GM18517 (cell line): ENCODE results near the gene NXPH4.
A peak's percentile ranks its signal among the peaks of the same experiment; 100 is the strongest.

Experiments
- ATAC-seq: cut with Tn5 transposase; IDR thresholded peaks from one replicate; pipeline ENCODE4 v1.9.1; 2021; ENCODE audit warnings: mild to moderate bottlenecking, moderate library complexity; ENCODE audit not compliant: unreplicated experiment

NXPH4 gene

GRCh38 chr12:57229634-57230380 lies 13.2 kb downstream of the NXPH4 start, which contains the start of gene SHMT2:
SHMT2 (plus strand) TSS chr12:57229711; CDS start chr12:57229779, 68 bp downstream.
- peak; percentile 59 for ATAC-seq

DNA sequence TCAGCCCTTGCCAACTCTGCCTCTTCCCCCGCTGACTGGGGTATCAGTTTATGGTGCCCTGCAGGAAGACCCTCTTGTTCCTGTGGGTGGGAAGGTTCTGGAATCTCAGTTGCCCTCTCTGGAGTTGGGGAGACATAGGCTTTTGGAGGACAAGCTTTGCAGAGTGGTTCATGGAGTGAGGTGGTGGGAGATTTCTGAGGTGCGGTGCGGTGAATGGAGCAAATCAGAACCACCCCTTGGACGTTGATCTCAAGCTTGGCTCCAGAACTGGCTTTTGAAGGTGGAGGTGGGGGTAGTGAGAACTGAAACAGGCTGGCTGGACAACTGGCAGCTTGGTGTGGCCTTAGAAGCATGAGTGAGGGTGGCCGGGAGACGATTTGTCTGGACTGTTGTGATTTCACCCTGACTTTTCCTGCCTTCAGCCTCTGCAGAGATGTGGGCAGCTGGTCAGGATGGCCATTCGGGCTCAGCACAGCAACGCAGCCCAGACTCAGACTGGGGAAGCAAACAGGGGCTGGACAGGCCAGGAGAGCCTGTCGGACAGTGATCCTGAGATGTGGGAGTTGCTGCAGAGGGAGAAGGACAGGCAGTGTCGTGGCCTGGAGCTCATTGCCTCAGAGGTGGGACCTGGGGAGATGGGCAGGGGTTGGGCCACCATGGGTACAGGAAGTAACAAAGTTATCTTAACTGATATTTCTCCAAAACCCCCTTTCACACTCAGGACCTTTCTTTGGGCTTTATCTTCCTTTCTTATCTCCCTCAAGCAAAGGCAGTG lies 14.0 kb downstream of the NXPH4 start:
- no peak for ATAC-seq

- ATAC-seq = no peak
These were observed 14.9 kb downstream of the NXPH4 start for GRCh38 chr12:57231276-57232021.

DNA sequence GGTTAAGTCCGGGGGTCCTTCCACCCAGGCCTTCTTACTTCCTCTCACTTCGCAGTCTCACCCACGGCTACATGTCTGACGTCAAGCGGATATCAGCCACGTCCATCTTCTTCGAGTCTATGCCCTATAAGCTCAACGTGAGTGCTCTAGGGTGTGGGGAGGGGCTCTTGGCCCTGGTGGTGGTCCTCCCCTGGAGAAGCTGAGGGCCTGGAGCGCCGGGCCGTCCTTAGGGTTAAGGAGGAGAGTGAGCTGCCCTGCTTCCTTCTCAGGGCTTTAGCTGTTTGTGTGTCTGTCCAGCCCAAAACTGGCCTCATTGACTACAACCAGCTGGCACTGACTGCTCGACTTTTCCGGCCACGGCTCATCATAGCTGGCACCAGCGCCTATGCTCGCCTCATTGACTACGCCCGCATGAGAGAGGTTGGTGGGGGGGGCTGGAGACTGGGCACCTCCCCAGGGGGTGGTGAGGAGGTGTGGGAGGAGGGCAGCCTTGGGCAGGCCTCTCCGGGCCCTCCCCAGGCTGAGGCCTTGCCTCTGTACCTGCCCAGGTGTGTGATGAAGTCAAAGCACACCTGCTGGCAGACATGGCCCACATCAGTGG lies 15.7 kb downstream of the NXPH4 start:
- ATAC-seq = no peak

DNA sequence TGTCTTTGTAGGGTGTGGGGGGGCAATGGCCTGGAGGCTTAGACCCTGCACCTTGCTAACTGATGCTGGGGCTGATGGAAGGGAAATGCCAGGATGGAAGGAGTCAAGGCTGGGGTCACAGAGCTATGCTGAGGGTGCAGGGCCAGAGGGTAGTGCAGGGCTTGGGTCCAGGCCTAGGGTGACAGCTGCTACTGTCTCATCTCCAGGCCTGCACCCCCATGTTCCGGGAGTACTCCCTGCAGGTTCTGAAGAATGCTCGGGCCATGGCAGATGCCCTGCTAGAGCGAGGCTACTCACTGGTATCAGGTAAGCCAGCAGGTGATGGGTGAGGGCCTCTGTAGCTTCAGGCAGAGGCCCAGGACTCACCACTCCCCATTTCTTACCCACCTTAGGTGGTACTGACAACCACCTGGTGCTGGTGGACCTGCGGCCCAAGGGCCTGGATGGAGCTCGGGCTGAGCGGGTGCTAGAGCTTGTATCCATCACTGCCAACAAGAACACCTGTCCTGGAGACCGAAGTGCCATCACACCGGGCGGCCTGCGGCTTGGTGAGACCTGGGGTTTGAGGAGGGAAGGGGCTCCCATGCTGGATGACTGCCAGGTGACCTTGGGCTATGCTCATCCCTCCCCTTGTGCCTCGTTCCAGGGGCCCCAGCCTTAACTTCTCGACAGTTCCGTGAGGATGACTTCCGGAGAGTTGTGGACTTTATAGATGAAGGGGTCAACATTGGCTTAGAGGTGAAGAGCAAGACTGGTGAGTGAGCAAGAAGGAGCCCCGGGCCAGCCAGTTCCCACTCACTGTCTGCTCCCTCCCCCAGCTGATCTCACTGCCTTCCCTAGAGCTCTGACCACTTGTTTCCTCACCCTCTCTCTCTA lies 17.0 kb downstream of the NXPH4 start:
- no peak for ATAC-seq

GRCh38 chr12:57234233-57234570 lies 17.6 kb downstream of the NXPH4 start:
- ATAC-seq = no peak

GRCh38 chr12:57234571-57235016 lies 18.0 kb downstream of the NXPH4 start:
- no peak for ATAC-seq

DNA sequence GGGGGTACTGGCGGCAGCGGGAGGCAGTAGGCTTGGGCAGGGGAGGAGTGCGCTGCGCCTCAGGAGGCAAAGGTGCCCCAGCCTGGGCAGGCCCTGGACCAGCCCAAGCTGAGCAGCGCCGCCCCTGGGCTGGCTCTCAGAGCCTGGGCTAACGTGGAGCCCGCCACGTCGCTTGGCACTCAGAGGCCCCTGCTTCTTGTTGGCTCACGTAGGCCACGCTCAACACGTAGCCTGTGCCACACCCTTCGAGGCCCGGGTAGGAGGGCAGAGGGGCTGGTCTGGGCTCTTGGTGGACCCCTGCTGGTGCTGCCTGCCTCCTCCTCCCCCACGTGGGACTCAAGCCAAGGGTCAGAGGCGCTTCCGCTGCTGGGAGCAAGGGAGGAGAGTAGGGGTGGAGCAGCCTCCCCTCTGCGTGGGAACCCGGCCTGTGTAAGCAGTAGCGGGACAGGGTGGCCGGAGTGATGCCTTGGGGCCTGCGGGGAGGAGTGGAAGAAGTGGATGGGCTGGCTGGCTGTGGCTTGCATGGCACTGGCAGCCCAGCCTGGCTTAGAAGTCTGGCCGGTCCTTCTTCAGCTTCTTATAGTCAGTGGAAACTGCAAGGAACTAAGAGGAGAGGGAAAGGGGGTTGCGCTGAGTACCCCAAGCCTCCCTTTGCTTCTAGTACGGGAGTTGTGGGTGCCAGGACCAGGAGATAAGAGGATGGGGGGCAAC lies 18.6 kb downstream of the NXPH4 start:
- ATAC-seq = no peak

GRCh38 chr12:57235728-57236131 lies 19.1 kb downstream of the NXPH4 start:
- no peak for ATAC-seq

- ATAC-seq = no peak
These were observed 19.8 kb downstream of the NXPH4 start for GRCh38 chr12:57236201-57236924.

DNA sequence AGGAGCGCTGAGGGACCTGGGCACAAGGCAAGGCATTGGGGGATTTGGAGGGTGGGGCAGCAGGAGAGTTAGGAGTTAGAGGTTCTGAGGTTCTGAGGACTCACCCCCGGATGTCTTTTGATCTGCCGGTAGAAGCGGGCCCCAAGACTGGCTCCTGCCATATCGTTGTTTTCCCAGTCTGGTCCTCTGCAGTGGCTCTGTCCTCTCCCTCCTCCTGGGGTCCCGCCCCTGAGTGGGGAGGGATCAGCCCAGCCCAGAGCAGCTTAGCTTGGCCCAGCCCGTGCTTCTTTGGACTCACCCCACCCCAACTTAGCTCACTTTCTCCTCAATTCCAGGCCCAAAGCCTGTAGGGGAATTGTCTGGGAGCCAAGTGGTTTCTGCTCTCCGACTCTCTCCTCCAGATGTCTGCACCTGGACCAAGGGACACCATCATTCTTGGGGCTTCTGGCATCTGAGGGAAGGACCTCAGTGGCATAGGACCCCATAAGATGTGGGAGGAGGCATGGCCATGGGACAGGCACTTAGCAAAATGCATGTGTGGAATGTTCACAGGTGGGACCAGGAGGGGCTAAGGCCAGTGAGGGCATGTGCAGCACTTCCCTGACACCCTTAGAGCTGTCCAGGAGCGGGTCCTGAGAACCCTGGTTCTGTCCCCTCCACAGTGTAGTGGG lies 20.5 kb downstream of the NXPH4 start:
- no peak for ATAC-seq

GRCh38 chr12:57237596-57237931 lies 21.0 kb downstream of the NXPH4 start:
- ATAC-seq = no peak

- no peak for ATAC-seq
These were observed 21.6 kb downstream of the NXPH4 start for GRCh38 chr12:57237932-57238853.

DNA sequence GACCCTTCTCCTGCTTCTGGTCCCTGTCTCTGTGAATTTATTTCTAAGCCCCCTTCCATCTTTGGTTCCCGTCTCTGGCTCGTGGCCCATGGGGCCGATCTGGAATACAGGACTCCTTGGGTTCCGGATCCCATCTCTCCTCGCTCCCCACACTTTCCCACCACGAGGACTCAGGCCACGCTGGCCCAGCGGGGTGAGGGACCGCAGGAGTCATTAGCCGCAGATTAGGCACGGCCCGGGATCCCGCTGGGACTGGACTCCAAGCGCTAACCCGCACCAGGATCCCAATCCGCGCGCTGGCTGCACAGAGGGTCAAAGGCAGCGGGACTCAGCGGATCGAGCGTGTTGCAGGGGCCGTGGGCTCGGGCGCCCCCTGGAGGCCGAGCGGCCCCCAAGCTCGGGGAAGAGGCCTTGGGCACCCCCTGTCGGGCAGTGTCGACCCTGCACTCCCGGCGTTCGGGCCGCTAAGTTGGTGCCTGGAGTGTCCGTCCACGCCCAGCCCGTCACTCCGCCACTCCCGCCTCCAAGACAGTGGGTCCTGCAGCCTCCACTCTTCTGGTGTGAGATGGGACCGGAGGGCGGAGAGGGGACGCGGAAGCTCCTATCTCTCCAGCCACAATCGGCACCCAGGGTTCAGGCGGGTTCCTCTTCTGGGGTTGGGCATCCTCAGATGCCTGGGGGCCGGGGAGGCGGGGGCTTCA lies 22.4 kb downstream of the NXPH4 start:
- peak; percentile 48 for ATAC-seq

GRCh38 chr12:57239587-57240065 lies 23.0 kb downstream of the NXPH4 start:
- ATAC-seq = no peak

- no peak for ATAC-seq
These were observed 23.7 kb downstream of the NXPH4 start for GRCh38 chr12:57240066-57240921.
